K562 (cell line): ENCODE data around the gene RPS8. TPM values are rescaled to one million over a fixed set of nuclear protein-coding genes. Genes with fewer than 3 reads are reported as not detected.

Experiments used
- DIDO1 ChIP-seq: fragments of 450-650 bp; IDR thresholded peaks from 2 replicates; pipeline ENCODE4 v1.6.1; 2016; ENCODE audit warnings: low read depth, missing biosample characterization, missing genetic modification characterization
- EP400 ChIP-seq: fragments of 450-650 bp; IDR thresholded peaks from 2 replicates; pipeline ENCODE4 v1.6.1; 2017; ENCODE audit warnings: antibody characterized with exemption, mild to moderate bottlenecking, moderate library complexity
- FOXJ2 ChIP-seq: fragments of 200-800 bp; sonication (Bioruptor generic); IDR thresholded peaks from 2 replicates; pipeline ENCODE4 v1.6.1; 2016; ENCODE audit warnings: missing genetic modification characterization, missing compliant biosample characterization
- JUND ChIP-seq, 2 experiments: IDR thresholded peaks; 2 replicates in 1 of 2; 3 replicates in 1 of 2; pipeline ENCODE4 v1.6.1; 2011; ENCODE audit warnings: borderline replicate concordance in 2 of 2, low read depth in 2 of 2, low read length in 2 of 2, improper control_type of control experiment in 1 of 2, missing biosample characterization in 1 of 2, missing genetic modification characterization in 1 of 2, missing genetic modification reagents in 1 of 2
- KDM5B ChIP-seq: fragments of 200-600 bp; sonication (generic); IDR thresholded peaks from 2 replicates; pipeline ENCODE4 v1.6.1; 2012; ENCODE audit warnings: low read depth, mild to moderate bottlenecking, moderate library complexity, low read length, control low read depth, inconsistent platforms; ENCODE audit not compliant: insufficient replicate concordance
- KLF6 ChIP-seq: fragments of 250-450 bp; sonication (Bioruptor Pico); IDR thresholded peaks from 2 replicates; pipeline ENCODE4 v1.4.0; 2020; ENCODE audit warnings: mild to moderate bottlenecking, moderate library complexity, borderline replicate concordance
- MXI1 ChIP-seq: IDR thresholded peaks from 2 replicates; pipeline ENCODE4 v1.6.1; 2011; ENCODE audit warnings: low read depth, mild to moderate bottlenecking, improper control_type of control experiment, low read length
- MYC ChIP-seq, 2 experiments: fragments of 250-450 bp in 1 of 2; sonication (Bioruptor Pico) in 1 of 2; IDR thresholded peaks; 2 replicates each; pipeline versions ENCODE4 v1.5.1 to v1.6.1; 2012 to 2021; ENCODE audit warnings: low read depth in 2 of 2, borderline replicate concordance in 1 of 2, improper control_type of control experiment in 1 of 2, low read length in 1 of 2, mild to moderate bottlenecking in 1 of 2, moderate library complexity in 1 of 2
- NONO ChIP-seq, 2 experiments: fragments of 200-400 bp in 1 of 2; fragments of 450-650 bp in 1 of 2; formaldehyde crosslinking in 1 of 2; IDR thresholded peaks; 2 replicates each; pipeline ENCODE4 v1.6.1; 2017; ENCODE audit warnings: low read depth in 2 of 2, mild to moderate bottlenecking in 2 of 2, moderate library complexity in 2 of 2, low read length in 1 of 2
- OTX1 ChIP-seq: fragments of 450-650 bp; formaldehyde crosslinking; IDR thresholded peaks from 2 replicates; pipeline ENCODE4 v1.4.0; 2022; ENCODE audit warnings: mild to moderate bottlenecking
- POLR2B ChIP-seq: fragments of 450-650 bp; IDR thresholded peaks from 2 replicates; pipeline ENCODE4 v1.6.1; 2018; ENCODE audit warnings: low read depth; ENCODE audit not compliant: partially characterized antibody
- RFX7 ChIP-seq: fragments of 250-450 bp; sonication (Bioruptor Pico); IDR thresholded peaks from 2 replicates; pipeline ENCODE4 v1.5.1; 2021; ENCODE audit warnings: mild to moderate bottlenecking
- TCF3 ChIP-seq: sonication (generic); formaldehyde crosslinking; IDR thresholded peaks from 2 replicates; pipeline ENCODE4 v1.4.0; 2020; ENCODE audit warnings: mild to moderate bottlenecking, missing genetic modification reagents
- ZNF263 ChIP-seq: sonication (generic); formaldehyde crosslinking; IDR thresholded peaks from 2 replicates; pipeline ENCODE4 v1.8.0; 2022; ENCODE audit warnings: mild to moderate bottlenecking, missing genetic modification reagents, borderline replicate concordance
- ZNF408 ChIP-seq: fragments of 250-450 bp; sonication (Bioruptor Pico); IDR thresholded peaks from 2 replicates; pipeline ENCODE4 v1.4.0; 2020; ENCODE audit warnings: low read depth, mild to moderate bottlenecking, moderate library complexity
- polyA plus RNA-seq, 8 experiments: library from polyadenylated mRNA; depleted of rRNA in 4 of 8; stranded (reverse) in 5 of 8; unstranded in 3 of 8; fragments of >200 nt; fragmentation: Nextera tagmentation in 2 of 8; fragmentation: Illumina TruSeq in 1 of 8; extraction: Ambion mirVana in 2 of 8; extraction: Trizol in 1 of 8; gene quantifications; 2 replicates each; pipeline versions ENCODE4 v1.2.1 to v1.2.3, GENCODE V29; 2011 to 2014; ENCODE audit warnings: inconsistent platforms in 1 of 8, missing spikeins in 1 of 8
- total RNA-seq, 7 experiments: library from RNA; depleted of rRNA in 6 of 7; stranded (reverse); fragments of >200 nt in 6 of 7; fragmentation: Illumina TruSeq in 2 of 7; extraction: Trizol in 2 of 7; gene quantifications; 2 replicates each; pipeline versions ENCODE4 v1.2.1 to v1.2.3, GENCODE V29; 2011 to 2021; ENCODE audit warnings: low replicate concordance in 1 of 7
- TF ChIP-seq, protein P1 (sequence below), 2 experiments: fragments of 450-650 bp in 1 of 2; sonication (generic) in 1 of 2; formaldehyde crosslinking; conservative IDR thresholded peaks; 2 replicates each; pipeline versions ENCODE4 v1.4.0 to v1.8.1; 2020 to 2022; ENCODE audit warnings: mild to moderate bottlenecking in 1 of 2, missing genetic modification reagents in 1 of 2
- TF ChIP-seq, protein P2 (sequence below): fragments of 200-800 bp; sonication (Bioruptor generic); IDR thresholded peaks from 2 replicates; pipeline ENCODE4 v1.6.1; 2016; ENCODE audit warnings: missing genetic modification characterization, missing compliant biosample characterization
- TF ChIP-seq, protein P3 (sequence below): sonication (generic); formaldehyde crosslinking; IDR thresholded peaks from 2 replicates; pipeline ENCODE4 v1.8.1; 2023; ENCODE audit warnings: mild to moderate bottlenecking, missing genetic modification reagents

RPS8 gene
- total and polyA plus RNA-seq, 9 of the 15 experiments (the other 6 are each of a cell fraction or from before 2014, with no cell fraction given) = 2,431 to 4,168 (median 3,109) TPM

DNA sequence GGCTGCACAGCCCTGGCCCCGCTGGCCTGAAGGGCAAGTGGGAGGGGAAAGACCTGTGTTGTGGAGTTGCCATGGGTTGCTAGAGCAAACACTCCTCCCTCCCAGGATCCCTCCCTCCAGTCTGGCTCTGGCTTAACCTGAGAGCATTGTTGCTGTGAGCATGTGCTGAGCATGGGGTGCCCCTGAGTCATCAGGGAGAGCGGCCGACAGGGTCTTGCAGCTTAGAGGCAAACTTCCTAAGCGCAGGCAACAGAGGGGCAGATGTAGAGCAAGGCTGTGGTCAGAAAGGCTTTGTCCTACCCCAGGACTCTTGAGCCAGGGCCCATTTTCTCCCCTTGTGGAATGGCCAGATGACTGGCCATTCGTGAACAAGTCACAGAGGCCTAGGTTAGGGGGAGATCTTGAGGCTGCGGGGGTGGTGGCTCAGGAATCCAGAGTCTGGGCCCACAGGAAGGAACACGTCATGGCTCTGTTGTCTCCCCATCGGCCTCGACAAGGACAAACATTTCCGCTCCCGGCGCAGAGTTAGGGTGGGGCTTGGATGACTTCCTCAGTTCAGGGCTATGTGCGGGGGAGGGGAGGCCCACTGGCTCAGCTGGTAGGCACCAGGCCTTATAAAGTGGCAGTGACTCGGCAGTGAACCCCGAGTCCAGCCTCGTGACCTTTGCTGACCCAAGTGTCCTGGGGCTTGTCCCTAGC, 32.2 kb downstream of the RPS8 start (continued):
- TF ChIP-seq KLF6 (CRISPR knock-in tag) = peak; percentile 60; the same call in 1 of the 2 replicates
- TF ChIP-seq RFX7 (CRISPR knock-in tag) = no peak
- peak; percentile 100 for TF ChIP-seq FOXJ2 (tag)
- TF ChIP-seq, protein P1, sequence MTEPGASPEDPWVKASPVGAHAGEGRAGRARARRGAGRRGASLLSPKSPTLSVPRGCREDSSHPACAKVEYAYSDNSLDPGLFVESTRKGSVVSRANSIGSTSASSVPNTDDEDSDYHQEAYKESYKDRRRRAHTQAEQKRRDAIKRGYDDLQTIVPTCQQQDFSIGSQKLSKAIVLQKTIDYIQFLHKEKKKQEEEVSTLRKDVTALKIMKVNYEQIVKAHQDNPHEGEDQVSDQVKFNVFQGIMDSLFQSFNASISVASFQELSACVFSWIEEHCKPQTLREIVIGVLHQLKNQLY (CRISPR knock-in tag; conservative IDR thresholded peaks at IDR 0.05) = 0 out of 4 replicates have a peak, but pooled peaks of 1 of the 2 experiments have one; percentile 49
- TF ChIP-seq EP400 = peak; percentile 98
- peak; percentile 87 for TF ChIP-seq JUND (IDR thresholded peaks at IDR 0.05; ENCODE audit: borderline replicate concordance, low read depth, low read length)
- TF ChIP-seq JUND (tag; IDR thresholded peaks at IDR 0.05; ENCODE audit: borderline replicate concordance, low read depth, low read length) = peak; percentile 95; the same call in 2 of the 3 replicates
- no peak; the same call in 1 of the 2 replicates for TF ChIP-seq OTX1 (CRISPR knock-in tag)
- TF ChIP-seq MYC (IDR thresholded peaks at IDR 0.05; ENCODE audit: low read depth, low read length) = peak; percentile 95
- TF ChIP-seq MYC (CRISPR knock-in tag; IDR thresholded peaks at IDR 0.05; ENCODE audit: borderline replicate concordance, low read depth) = peak; percentile 54; the same call in 1 of the 2 replicates
- TF ChIP-seq MXI1 = peak; percentile 94
- peak; percentile 10; the same call in 1 of the 2 replicates for TF ChIP-seq TCF3 (CRISPR knock-in tag)
- TF ChIP-seq POLR2B = peak; percentile 79
- no peak for TF ChIP-seq ZNF408 (CRISPR knock-in tag)
- TF ChIP-seq, protein P2, sequence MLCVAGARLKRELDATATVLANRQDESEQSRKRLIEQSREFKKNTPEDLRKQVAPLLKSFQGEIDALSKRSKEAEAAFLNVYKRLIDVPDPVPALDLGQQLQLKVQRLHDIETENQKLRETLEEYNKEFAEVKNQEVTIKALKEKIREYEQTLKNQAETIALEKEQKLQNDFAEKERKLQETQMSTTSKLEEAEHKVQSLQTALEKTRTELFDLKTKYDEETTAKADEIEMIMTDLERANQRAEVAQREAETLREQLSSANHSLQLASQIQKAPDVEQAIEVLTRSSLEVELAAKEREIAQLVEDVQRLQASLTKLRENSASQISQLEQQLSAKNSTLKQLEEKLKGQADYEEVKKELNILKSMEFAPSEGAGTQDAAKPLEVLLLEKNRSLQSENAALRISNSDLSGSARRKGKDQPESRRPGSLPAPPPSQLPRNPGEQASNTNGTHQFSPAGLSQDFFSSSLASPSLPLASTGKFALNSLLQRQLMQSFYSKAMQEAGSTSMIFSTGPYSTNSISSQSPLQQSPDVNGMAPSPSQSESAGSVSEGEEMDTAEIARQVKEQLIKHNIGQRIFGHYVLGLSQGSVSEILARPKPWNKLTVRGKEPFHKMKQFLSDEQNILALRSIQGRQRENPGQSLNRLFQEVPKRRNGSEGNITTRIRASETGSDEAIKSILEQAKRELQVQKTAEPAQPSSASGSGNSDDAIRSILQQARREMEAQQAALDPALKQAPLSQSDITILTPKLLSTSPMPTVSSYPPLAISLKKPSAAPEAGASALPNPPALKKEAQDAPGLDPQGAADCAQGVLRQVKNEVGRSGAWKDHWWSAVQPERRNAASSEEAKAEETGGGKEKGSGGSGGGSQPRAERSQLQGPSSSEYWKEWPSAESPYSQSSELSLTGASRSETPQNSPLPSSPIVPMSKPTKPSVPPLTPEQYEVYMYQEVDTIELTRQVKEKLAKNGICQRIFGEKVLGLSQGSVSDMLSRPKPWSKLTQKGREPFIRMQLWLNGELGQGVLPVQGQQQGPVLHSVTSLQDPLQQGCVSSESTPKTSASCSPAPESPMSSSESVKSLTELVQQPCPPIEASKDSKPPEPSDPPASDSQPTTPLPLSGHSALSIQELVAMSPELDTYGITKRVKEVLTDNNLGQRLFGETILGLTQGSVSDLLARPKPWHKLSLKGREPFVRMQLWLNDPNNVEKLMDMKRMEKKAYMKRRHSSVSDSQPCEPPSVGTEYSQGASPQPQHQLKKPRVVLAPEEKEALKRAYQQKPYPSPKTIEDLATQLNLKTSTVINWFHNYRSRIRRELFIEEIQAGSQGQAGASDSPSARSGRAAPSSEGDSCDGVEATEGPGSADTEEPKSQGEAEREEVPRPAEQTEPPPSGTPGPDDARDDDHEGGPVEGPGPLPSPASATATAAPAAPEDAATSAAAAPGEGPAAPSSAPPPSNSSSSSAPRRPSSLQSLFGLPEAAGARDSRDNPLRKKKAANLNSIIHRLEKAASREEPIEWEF = peak; percentile 96
- TF ChIP-seq NONO (IDR thresholded peaks at IDR 0.05; ENCODE audit: low read depth in 2 of 2, low read length in 1 of 2) = no peak
- peak; percentile 74 for TF ChIP-seq KDM5B
- no peak; the same call in 1 of the 2 replicates for TF ChIP-seq ZNF263 (CRISPR knock-in tag)
- peak; percentile 67 for TF ChIP-seq DIDO1 (tag)
- TF ChIP-seq, protein P3, sequence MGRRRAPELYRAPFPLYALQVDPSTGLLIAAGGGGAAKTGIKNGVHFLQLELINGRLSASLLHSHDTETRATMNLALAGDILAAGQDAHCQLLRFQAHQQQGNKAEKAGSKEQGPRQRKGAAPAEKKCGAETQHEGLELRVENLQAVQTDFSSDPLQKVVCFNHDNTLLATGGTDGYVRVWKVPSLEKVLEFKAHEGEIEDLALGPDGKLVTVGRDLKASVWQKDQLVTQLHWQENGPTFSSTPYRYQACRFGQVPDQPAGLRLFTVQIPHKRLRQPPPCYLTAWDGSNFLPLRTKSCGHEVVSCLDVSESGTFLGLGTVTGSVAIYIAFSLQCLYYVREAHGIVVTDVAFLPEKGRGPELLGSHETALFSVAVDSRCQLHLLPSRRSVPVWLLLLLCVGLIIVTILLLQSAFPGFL (CRISPR knock-in tag) = 0 out of 2 replicates have a peak, but pooled peaks have one; percentile 36
